AG09319 (cell line): Measurements from ENCODE around the gene F10.

ENCODE experiments used
- DNase-seq: peaks from one replicate; pipeline ENCODE4 v3.0.0-alpha.2; 2010; ENCODE audit warnings: low read depth; ENCODE audit errors: extremely low read depth
- CTCF ChIP-seq: IDR thresholded peaks from 2 replicates; pipeline ENCODE4 v1.5.1; 2011; ENCODE audit warnings: low read depth, mild to moderate bottlenecking, inconsistent platforms, low read length, moderate library complexity

Gene F10

GRCh38 chr13:113117335-113117872 lies 5.2 kb upstream of the F10 start:
- DNase-seq, result no peak
- no peak for TF ChIP-seq CTCF

- no peak for DNase-seq
- TF ChIP-seq CTCF, result no peak
Observed at GRCh38 chr13:113117911-113118260, 4.7 kb upstream of the F10 start.

DNA sequence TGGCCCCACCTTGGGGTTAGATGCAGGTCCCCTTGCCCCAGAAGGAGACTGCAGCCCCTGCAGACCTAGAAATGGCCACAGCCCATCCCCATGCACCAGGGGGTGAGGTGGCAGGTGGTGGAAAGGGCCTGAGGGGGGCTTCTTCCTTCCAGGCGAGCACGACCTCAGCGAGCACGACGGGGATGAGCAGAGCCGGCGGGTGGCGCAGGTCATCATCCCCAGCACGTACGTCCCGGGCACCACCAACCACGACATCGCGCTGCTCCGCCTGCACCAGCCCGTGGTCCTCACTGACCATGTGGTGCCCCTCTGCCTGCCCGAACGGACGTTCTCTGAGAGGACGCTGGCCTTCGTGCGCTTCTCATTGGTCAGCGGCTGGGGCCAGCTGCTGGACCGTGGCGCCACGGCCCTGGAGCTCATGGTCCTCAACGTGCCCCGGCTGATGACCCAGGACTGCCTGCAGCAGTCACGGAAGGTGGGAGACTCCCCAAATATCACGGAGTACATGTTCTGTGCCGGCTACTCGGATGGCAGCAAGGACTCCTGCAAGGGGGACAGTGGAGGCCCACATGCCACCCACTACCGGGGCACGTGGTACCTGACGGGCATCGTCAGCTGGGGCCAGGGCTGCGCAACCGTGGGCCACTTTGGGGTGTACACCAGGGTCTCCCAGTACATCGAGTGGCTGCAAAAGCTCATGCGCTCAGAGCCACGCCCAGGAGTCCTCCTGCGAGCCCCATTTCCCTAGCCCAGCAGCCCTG lies 4.2 kb upstream of the F10 start:
- DNase-seq, result no peak

DNA sequence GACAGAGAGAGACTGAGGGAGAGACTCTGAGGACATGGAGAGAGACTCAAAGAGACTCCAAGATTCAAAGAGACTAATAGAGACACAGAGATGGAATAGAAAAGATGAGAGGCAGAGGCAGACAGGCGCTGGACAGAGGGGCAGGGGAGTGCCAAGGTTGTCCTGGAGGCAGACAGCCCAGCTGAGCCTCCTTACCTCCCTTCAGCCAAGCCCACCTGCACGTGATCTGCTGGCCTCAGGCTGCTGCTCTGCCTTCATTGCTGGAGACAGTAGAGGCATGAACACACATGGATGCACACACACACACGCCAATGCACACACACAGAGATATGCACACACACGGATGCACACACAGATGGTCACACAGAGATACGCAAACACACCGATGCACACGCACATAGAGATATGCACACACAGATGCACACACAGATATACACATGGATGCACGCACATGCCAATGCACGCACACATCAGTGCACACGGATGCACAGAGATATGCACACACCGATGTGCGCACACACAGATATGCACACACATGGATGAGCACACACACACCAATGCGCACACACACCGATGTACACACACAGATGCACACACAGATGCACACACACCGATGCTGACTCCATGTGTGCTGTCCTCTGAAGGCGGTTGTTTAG lies 3.3 kb upstream of the F10 start:
- DNase-seq, result no peak
- TF ChIP-seq CTCF, result no peak

More for the DNA sequence above, 4.2 kb upstream of the F10 start:
- no peak for TF ChIP-seq CTCF

GRCh38 chr13:113119822-113120189 lies 2.8 kb upstream of the F10 start:
- no peak for TF ChIP-seq CTCF
- no peak for DNase-seq

DNA sequence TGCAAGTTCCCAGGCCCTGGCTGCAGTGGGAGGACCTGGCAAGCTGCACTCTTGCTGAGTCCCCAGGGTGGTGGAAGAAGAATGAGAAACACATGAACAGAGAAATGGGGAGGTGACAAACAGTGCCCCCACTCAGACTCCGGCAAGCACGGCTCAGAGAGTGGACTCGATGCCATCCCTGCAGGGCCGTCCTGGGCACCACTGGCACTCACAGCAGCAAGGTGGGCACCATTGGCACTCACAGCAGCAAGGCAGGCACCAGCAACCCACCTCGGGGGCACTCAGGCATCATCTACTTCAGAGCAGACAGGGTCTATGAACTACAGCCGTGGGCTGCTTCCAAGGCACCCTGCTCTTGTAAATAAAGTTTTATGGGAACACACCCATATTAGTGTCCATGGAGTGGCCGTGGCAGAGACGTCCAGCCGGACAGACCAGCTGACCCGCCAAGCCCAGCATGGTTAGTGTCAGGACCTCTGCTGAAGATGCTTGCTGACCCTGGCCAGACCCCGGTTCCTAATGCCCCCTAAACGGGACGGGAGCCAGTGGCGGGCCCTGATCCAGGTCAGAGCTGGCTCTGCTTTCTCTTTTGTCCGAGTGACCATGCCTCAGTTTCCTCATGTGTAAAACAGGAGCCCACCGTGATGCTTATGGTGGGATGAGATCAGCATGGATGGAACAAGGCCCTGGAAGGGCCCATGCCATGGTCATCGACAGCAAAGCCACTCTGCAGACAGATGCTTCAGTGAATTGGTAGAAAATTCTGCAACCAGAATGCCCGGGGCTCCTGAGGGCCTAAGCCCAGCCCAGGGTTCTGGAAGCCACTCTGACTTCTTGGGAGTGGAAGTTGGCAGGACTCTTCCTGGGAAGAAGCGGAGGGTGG lies 2.1 kb upstream of the F10 start:
- DNase-seq, result no peak
- TF ChIP-seq CTCF, result no peak
